B cell (primary cell): ENCODE results near the gene BSND.

Experiments used
- CTCF ChIP-seq: fragments of 200-600 bp; IDR thresholded peaks from one replicate; pipeline ENCODE4 v1.8.0; 2022; ENCODE audit warnings: antibody characterized with exemption, mild to moderate bottlenecking
- EZH2 ChIP-seq: IDR thresholded peaks from 2 replicates; pipeline ENCODE4 v1.6.1; 2012; ENCODE audit warnings: borderline replicate concordance, low read depth, mild to moderate bottlenecking, moderate library complexity, low read length; ENCODE audit not compliant: insufficient read depth, poor library complexity, severe bottlenecking

GRCh38 chr1:55006931-55007330 is 8.2 kb downstream of the BSND start:
- no peak for TF ChIP-seq CTCF
- TF ChIP-seq EZH2, result no peak
